GM23338 (cell line): ENCODE results near the gene MTCL1.

Experiments
- CTCF ChIP-seq, 2 experiments: fragments of 200-600 bp in 1 of 2; sonication (generic) in 1 of 2; conservative IDR thresholded peaks; 2 replicates each; pipeline versions ENCODE4 v1.5.1 to v1.6.1; 2016 to 2017; ENCODE audit warnings: antibody characterized with exemption in 2 of 2, low read depth in 2 of 2, mild to moderate bottlenecking in 2 of 2, moderate library complexity in 1 of 2
- JUNB ChIP-seq: IDR thresholded peaks from one replicate; pipeline ENCODE4 v1.6.1; 2016; ENCODE audit warnings: antibody characterized with exemption; ENCODE audit not compliant: unreplicated experiment
- POLR2AphosphoS5 ChIP-seq: IDR thresholded peaks from 2 replicates; pipeline ENCODE4 v1.6.1; 2016; ENCODE audit warnings: antibody characterized with exemption, low read depth

DNA sequence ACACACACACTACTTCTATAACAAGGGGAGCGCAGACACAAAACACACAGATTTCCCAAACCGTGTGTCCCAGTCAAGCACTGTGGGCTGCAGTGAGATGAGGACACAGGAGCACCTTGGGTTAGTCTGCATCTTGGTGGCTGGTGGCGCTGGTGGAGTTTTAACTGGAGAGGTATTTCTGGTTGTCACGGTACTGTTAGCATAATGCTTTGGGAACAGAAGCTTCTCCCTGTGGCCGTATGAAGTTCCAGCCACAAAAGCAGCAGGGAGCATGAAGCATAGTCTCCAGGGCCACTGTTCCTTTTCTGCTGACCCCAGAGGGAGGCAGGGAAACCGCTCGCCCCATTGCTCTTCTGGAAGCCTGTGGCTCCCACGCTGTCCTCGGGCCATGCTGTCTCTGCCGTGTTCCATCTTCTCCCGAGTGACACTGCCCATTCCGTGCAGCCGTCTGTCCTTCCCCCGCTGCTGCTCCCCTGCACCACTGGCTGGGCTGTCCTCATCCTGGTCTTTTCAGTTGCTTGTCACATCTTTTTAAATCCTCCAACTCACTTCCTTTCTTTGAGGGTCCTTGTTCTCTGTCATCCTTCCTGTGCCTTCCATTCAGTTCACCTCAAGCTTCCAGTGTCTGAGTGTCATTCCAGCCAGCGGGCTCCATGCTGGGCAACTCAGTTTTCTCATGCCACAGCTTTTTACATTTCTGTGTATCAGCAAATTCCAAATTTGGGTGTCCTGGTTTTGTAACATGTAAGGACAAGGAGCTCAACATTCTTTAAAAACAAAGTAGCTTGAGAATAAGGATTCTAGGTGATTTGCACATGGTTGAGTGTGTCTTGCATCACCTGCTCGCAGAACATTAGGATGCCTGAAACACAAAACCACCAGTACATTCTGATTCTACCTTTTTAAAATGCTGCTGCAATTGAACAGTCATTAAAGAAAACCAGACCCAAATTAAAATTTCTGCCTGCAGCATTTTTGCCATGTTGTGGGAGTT, 125.0 kb downstream of the MTCL1 start:
- TF ChIP-seq POLR2AphosphoS5 (no peak), CTCF (conservative IDR thresholded peaks at IDR 0.05; ENCODE audit: low read depth in 2 of 2) (no peak), JUNB (no peak)
